HG03565 (cell line): ENCODE results near the gene NUDT5.
"Not testable (repeated sequence)": the region's sequence is repeated elsewhere in the genome, so short reads cannot be mapped to it uniquely, and the experiment has no call there.

Experiments used
- ATAC-seq: cut with Tn5 transposase; IDR thresholded peaks from one replicate; pipeline ENCODE4 v1.9.1; 2021; ENCODE audit warnings: mild to moderate bottlenecking, moderate library complexity; ENCODE audit not compliant: unreplicated experiment

NUDT5 gene

GRCh38 chr10:12195603-12196506 lies at the start of gene NUDT5, which contains the start of gene CDC123:
Gene NUDT5, minus strand, starts transcription at chr10:12195891. Its CDS starts 9,600 bp downstream, at chr10:12186291.
Gene CDC123, plus strand, starts transcription at chr10:12196188. Its CDS starts 58 bp downstream, at chr10:12196246.
- ATAC-seq: peak; percentile 75

GRCh38 chr10:12243864-12244620 lies 48.4 kb upstream of the NUDT5 start:
- ATAC-seq: no peak

GRCh38 chr10:12241810-12242529 lies 46.3 kb upstream of the NUDT5 start:
- ATAC-seq: no peak

- ATAC-seq: no peak
Measured at GRCh38 chr10:12238821-12239220, 43.1 kb upstream of the NUDT5 start.

- ATAC-seq: no peak
Measured at GRCh38 chr10:12237265-12238220, 41.9 kb upstream of the NUDT5 start.

- ATAC-seq: no peak
Measured at GRCh38 chr10:12235796-12236195, 40.1 kb upstream of the NUDT5 start.

- ATAC-seq: no peak
Measured at GRCh38 chr10:12235116-12235694, 39.5 kb upstream of the NUDT5 start.

- ATAC-seq: not testable (repeated sequence)
Measured at GRCh38 chr10:12234687-12235086, 39.0 kb upstream of the NUDT5 start.

- ATAC-seq: no peak
Measured at GRCh38 chr10:12228851-12229250, 33.2 kb upstream of the NUDT5 start.

- ATAC-seq: not testable (repeated sequence)
Measured at GRCh38 chr10:12226438-12226837, 30.7 kb upstream of the NUDT5 start.

GRCh38 chr10:12225444-12225843 lies 29.8 kb upstream of the NUDT5 start:
- ATAC-seq: no peak

- ATAC-seq: no peak
Measured at GRCh38 chr10:12221323-12222298, 25.9 kb upstream of the NUDT5 start.

GRCh38 chr10:12218991-12219390 lies 23.3 kb upstream of the NUDT5 start:
- ATAC-seq: no peak

GRCh38 chr10:12214763-12215218 lies 19.1 kb upstream of the NUDT5 start:
- no peak for ATAC-seq

GRCh38 chr10:12214093-12214492 lies 18.4 kb upstream of the NUDT5 start:
- ATAC-seq: no peak

- no peak for ATAC-seq
Measured at GRCh38 chr10:12213621-12214020, 17.9 kb upstream of the NUDT5 start.

GRCh38 chr10:12212454-12212853 lies 16.8 kb upstream of the NUDT5 start:
- no peak for ATAC-seq

- ATAC-seq: no peak
Measured at GRCh38 chr10:12208460-12208859, 12.8 kb upstream of the NUDT5 start.
